ENCODE results near the gene ANKRD1. TPM values are rescaled to one million over a fixed set of nuclear protein-coding genes. Genes with fewer than 3 reads are reported as not detected.

ANKRD1 gene
- total RNA-seq, 1 donor: 16.4 TPM

DNA sequence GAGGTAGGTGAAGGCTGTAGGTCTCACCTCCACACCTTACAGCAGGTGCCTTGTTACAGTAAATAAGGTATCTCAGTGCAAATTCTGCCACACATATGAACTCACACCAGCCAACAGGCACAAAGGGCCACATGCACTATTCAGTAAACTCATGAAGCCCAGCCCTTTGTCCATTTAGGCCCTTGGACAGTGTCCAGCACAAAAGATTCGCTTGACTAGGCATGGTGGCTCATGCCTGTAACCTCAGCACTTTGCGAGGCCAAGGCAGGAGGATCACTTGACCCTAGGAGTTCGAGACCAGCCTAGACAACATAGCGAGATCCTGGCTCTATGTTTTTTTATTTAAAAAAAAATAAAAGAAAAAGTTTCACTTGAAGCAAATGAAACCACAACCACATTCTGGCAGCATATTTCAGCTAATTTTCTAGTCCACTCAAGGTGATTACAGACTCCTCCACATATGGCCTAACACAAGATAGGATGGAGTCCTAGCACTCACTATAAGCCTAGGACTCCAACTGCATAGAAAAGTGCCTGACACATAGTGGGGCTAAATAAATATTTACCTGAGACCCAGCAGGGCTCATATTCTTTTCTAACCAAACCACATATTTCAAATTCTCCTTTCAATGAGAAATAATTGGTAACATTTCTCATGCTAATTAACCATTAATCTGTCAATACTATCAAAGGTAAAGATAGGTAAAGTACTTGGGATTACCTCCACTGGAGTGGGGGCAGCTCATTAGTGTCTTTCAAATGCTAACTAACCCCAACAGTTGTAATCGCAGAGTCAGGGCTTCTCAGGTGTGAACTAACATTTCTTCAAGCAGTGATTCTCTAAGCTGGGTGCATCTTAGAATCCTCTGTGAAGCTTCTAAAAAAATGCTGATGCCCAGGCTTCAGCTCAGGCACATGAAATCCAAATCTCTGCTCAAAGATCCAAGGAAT lies 4.5 kb upstream of the ANKRD1 start:
- DNase-seq (ENCODE audit: low read depth): no peak
- TF ChIP-seq, protein P1, sequence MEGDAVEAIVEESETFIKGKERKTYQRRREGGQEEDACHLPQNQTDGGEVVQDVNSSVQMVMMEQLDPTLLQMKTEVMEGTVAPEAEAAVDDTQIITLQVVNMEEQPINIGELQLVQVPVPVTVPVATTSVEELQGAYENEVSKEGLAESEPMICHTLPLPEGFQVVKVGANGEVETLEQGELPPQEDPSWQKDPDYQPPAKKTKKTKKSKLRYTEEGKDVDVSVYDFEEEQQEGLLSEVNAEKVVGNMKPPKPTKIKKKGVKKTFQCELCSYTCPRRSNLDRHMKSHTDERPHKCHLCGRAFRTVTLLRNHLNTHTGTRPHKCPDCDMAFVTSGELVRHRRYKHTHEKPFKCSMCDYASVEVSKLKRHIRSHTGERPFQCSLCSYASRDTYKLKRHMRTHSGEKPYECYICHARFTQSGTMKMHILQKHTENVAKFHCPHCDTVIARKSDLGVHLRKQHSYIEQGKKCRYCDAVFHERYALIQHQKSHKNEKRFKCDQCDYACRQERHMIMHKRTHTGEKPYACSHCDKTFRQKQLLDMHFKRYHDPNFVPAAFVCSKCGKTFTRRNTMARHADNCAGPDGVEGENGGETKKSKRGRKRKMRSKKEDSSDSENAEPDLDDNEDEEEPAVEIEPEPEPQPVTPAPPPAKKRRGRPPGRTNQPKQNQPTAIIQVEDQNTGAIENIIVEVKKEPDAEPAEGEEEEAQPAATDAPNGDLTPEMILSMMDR (IDR thresholded peaks at IDR 0.05; ENCODE audit: insufficient read depth, low read depth, low read length): no peak
- no peak overlapping the region for H3K4me3 ChIP-seq (ENCODE audit: low read depth, low read length)

DNA sequence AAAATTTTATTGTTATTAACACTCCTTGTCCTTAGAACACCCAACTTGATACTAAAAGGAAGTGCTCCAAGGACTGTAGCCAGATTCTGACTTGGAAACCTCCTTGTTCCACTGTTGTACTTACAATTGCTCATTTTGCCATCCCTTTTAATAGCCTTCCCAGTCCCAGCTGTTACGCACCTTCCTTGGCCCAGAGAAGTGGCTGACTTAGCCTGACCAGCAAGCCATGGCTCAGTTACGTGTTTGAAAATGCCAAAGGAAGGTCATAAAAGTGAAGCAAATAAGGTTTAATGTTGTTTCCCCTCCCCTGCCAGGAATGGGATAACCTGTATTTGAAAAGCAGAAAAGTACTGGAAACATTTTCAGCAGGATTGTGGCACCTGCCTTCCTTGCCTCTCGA lies 3.7 kb upstream of the ANKRD1 start:
- H3K4me3 ChIP-seq (ENCODE audit: low read depth, low read length): no peak overlapping the region
- no peak for DNase-seq (ENCODE audit: low read depth)
- TF ChIP-seq, protein P1 (IDR thresholded peaks at IDR 0.05; ENCODE audit: insufficient read depth, low read depth, low read length): no peak

DNA sequence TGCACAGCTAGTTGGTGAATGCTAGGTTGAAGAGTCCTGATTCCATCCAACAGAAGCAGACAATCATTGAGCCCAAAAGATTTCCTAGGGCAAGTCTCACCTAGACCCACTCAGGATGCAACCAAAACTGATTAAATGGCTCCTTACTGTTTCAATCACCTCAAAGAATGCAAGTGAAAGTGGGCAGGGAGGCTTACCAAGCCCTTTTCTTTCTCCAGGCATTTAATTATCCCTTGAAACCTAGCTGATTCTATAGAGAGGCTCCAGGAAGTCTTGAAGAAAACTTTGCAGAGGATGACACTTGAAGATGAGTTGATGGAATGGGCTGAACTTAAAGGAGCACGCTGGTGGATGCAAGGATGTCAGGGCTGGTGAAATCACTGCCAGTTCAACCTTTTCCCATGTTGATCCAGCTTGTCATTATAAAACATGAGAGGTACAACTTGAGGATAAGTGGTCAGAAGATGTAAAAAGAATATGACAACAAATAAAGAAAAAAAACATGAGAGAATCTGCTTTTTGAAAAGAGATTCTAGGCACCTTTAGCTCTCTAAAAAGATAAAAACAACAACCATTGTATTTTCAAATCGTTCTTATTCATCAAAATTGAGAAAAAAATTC lies 2.3 kb upstream of the ANKRD1 start:
- no peak overlapping the region for H3K4me3 ChIP-seq (ENCODE audit: low read depth, low read length)
- DNase-seq (ENCODE audit: low read depth): no peak
- TF ChIP-seq, protein P1 (IDR thresholded peaks at IDR 0.05; ENCODE audit: insufficient read depth, low read depth, low read length): no peak

DNA sequence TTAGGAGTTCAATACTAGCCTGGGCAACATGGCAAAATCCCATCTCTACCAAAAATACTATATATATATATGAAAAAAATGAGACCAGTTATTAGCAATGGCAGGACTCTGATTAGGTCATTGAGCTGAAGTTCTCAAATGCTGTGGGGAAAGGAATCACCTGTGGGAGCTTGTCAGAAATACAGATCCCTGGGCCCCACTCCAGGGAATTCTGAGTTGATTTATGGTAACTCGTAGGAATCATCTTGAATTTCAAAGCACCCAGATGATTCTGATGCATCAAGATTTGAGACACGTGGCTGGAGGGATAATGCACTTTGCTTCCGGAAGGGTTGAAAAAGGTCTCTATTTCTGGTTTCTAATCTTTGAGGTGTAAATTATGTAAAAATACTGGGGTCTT lies 1.0 kb upstream of the ANKRD1 start:
- TF ChIP-seq, protein P1 (IDR thresholded peaks at IDR 0.05; ENCODE audit: insufficient read depth, low read depth, low read length): no peak
- DNase-seq (ENCODE audit: low read depth): no peak
- H3K4me3 ChIP-seq (ENCODE audit: low read depth, low read length): no peak overlapping the region

DNA sequence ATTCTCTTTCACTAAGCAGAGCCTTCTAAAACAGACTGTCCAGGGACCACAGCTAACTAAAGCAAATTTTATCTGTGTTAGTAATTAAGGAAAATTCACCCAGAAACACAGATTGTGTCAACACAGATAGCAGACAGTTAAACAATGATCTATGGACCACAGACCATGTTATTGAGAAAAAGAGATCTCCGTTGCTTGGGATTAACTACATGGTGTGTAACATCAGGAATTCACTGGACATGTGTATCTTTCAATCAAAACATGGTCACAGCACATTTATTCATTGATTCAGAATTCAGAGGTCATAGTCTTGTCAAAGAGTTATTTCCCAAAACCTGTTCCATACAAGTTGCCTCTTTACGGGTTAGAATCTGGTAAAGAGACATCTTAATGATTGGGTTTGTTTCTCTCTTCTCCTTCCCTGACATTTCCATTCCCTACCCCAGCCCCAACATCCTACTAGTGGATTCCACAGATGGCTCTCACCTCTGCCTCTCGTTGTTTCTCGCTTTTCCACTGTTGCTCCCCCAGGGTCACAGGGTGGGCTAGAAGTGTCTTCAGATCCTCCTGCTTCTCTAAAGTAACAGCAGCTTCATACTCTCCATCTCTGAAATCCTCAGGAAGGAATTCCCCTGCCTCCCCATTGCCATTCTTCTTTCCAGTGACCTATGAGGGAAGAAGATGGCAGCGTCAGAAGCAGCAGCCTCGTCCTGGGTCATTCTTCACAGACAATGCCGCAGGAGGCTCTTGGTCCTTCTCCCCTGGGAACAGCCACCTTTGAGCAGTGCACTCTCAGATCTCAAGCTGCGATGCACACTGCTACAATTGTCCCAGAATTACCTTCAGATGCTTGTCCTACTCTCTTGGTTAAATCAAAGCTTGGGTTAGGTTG lies 958 bp downstream of the ANKRD1 start:
- DNase-seq (ENCODE audit: low read depth): no peak
- H3K4me3 ChIP-seq (ENCODE audit: low read depth, low read length): no peak overlapping the region
- TF ChIP-seq, protein P1 (IDR thresholded peaks at IDR 0.05; ENCODE audit: insufficient read depth, low read depth, low read length): no peak

DNA sequence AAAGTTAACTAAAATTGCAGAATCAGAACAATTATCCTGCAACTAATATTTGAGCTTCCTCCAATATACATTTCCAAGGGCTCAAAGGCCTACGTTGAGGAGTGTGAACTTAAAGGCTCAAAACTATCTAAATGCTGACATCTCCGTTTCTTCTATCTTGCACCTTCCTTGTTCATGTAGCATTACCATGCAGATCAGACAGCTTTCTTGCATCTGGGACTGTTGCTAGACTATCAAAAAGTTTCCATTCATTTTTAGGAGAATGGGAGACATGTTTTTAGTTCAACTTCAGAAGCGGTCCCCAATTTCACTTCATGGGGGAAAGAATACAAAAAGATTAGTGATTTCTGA lies 2.9 kb downstream of the ANKRD1 start:
- H3K4me3 ChIP-seq (ENCODE audit: low read depth, low read length): no peak overlapping the region
- TF ChIP-seq, protein P1 (IDR thresholded peaks at IDR 0.05; ENCODE audit: insufficient read depth, low read depth, low read length): no peak
- no peak for DNase-seq (ENCODE audit: low read depth)

Data from fibroblast of villous mesenchyme (primary cell).